ENCODE data around the gene FSCN2.

Gene FSCN2

DNA sequence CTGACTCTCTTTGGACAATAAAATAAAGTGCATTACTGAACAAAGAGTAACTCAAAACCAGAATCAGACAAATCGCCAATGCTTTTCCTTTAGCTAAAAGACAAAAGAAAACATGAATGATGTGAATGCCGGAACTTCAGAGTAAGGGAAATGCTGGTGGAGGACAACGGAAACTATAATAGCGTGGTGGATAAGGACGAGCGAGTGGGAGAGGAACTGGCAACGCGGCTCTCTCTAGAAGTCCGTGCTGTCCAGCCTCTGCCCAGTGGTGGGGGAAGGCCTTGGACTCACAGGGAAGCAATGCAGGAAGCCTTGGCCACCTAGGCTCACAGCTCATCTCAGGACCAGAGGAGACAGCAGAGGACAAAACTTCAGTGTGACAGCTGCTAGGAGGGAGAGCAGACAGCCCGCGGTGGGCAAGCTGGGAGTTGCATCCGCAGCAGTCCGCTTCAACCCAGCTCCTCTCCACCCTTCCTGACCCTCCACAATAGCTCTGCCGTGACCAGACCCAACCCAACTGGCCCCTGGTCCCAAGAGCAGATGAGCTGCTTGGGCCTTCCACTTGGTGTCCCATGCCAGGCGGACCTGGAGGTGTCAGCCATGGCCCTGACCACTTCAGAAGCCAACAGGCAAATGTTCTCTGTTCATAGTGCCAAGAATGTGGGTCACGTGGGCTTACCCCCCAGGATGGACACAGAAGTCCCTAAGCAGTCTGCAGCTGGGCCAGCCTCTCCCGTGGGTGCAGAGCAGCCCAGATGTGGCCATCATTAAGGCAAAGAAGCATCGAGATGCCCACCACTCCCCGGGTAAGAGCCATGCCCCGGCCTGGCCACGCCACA lies 29.3 kb downstream of the FSCN2 start:
- H3K4me1 ChIP-seq (ENCODE audit: control insufficient read depth in 1 of 2, insufficient read depth in 2 of 2, low read length in 2 of 2), result peaks cover 32 to 45% of the 10 kb centered on the region in 2 donors
- no peak overlapping the region for H3K27ac ChIP-seq (ENCODE audit: low read depth, low read length)
- no peaks in the 10 kb centered on the region for H3K27me3 ChIP-seq (ENCODE audit: control insufficient read depth in 1 of 2, insufficient read depth in 2 of 2, low read length in 2 of 2)
- no peaks in the 10 kb centered on the region for H3K9me3 ChIP-seq (ENCODE audit: control insufficient read depth in 1 of 2, low read length in 2 of 2)
- H3K36me3 ChIP-seq (ENCODE audit: control insufficient read depth in 1 of 2, insufficient read depth in 2 of 2, low read length in 2 of 2), result peaks cover 13 to 43% of the 10 kb centered on the region in 2 donors
- peak overlapping the region in 1 of 2 donors; percentile 2 for H3K9ac ChIP-seq (ENCODE audit: low read depth in 1 of 2, low read length in 2 of 2)
- no peak overlapping the region for H3K4me3 ChIP-seq (ENCODE audit: low read depth in 1 of 2, low read length in 2 of 2)

DNA sequence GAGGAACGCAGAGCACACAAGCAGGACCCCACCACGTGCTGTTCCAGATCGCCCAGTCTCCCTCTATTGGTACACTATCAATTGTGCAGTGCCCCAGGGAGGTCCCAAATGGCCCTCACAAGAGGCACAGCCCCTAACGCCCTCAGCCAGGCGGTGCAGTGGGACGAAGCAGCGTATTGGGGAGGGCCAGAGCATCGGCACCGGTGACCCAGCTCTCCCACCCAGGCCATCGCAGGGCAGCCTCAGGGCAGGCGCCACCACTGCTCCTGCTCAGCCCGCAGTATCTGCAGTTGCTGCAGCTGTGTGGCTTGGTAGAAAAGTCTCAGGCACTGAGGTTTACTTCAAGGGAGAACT lies 29.9 kb downstream of the FSCN2 start:
- H3K36me3 ChIP-seq (ENCODE audit: control insufficient read depth in 1 of 2, insufficient read depth in 2 of 2, low read length in 2 of 2), result peaks cover 15 to 46% of the 10 kb centered on the region in 2 donors
- no peak overlapping the region for H3K27ac ChIP-seq (ENCODE audit: low read depth, low read length)
- no peak overlapping the region for H3K4me3 ChIP-seq (ENCODE audit: low read depth in 1 of 2, low read length in 2 of 2)
- H3K4me1 ChIP-seq (ENCODE audit: control insufficient read depth in 1 of 2, insufficient read depth in 2 of 2, low read length in 2 of 2), result peaks cover 31 to 40% of the 10 kb centered on the region in 2 donors
- H3K9ac ChIP-seq (ENCODE audit: low read depth in 1 of 2, low read length in 2 of 2), result no peak overlapping the region
- no peaks in the 10 kb centered on the region for H3K9me3 ChIP-seq (ENCODE audit: control insufficient read depth in 1 of 2, low read length in 2 of 2)
- H3K27me3 ChIP-seq (ENCODE audit: control insufficient read depth in 1 of 2, insufficient read depth in 2 of 2, low read length in 2 of 2), result no peaks in the 10 kb centered on the region

DNA sequence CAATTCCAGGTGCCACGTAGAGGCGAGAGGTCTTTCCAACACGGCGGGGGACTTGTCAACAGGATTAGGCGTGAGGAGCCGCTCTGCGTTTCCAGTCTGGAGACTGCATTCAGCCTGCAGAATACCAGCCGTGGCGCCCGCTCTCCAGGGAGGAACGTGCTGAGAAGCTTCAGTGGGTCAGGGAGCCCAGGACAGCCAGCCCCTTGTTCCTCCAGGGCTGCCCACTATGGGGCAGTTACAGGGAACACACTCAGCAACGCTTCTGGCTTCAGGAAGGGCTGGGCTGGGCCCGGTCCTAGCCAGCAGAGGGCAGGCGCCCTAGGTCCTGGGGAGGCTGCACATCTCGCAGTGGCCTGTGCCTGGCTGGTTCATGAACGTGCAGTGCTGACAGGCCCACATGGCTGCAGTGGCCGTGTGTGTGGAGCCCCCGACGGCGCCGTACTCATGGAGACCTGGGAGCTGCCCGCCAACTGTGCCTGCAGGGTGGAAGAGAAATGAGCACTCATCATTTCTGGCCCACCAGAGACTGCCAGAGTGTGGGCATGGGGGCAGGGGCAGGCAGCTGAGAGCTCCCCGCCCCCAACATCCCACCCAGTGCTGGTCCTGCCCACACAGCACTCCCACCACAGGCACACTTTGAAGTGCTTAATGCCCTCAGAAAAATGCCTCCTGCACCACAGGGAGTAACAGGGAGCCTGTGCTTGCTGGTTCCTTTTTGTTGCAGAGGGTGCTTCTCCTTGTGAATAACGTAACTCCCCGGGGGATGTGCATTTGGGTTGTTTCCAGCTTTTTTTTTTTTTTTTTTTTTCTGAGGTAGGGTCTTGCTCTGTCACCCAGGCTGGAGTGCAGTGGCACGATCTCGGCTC lies 31.0 kb downstream of the FSCN2 start:
- Histone ChIP-seq H3K27ac (ENCODE audit: low read depth, low read length) (no peak overlapping the region), H3K9ac (ENCODE audit: low read depth in 1 of 2, low read length in 2 of 2) (no peak overlapping the region), H3K4me1 (ENCODE audit: control insufficient read depth in 1 of 2, insufficient read depth in 2 of 2, low read length in 2 of 2) (peaks cover 21 to 29% of the 10 kb centered on the region in 2 donors), H3K27me3 (ENCODE audit: control insufficient read depth in 1 of 2, insufficient read depth in 2 of 2, low read length in 2 of 2) (no peaks in the 10 kb centered on the region), H3K36me3 (ENCODE audit: control insufficient read depth in 1 of 2, insufficient read depth in 2 of 2, low read length in 2 of 2) (peaks cover 15 to 56% of the 10 kb centered on the region in 2 donors), H3K4me3 (ENCODE audit: low read depth in 1 of 2, low read length in 2 of 2) (no peak overlapping the region), H3K9me3 (ENCODE audit: control insufficient read depth in 1 of 2, low read length in 2 of 2) (no peaks in the 10 kb centered on the region)

DNA sequence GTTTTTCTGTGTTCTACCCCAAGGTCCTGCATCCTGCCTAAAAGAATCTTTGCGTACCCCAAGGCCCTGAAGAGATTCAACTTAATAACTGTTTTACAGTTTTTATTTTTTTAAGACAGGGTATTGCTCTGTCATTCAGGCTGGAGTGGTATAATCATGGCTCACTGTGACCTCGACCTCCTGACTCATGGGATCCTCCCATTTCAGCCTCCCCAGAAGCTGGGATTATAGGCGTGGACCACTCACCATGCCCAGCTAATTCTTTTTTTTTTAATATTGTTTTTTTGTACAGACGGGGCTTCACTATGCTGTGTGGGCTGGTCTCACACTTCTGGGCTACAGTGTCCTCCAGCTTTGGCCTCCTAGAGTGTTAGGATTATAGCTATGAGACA lies 33.3 kb downstream of the FSCN2 start:
- Histone ChIP-seq H3K9me3 (ENCODE audit: control insufficient read depth in 1 of 2, low read length in 2 of 2) (no peaks in the 10 kb centered on the region), H3K4me1 (ENCODE audit: control insufficient read depth in 1 of 2, insufficient read depth in 2 of 2, low read length in 2 of 2) (peaks cover 18 to 27% of the 10 kb centered on the region in 2 donors), H3K27me3 (ENCODE audit: control insufficient read depth in 1 of 2, insufficient read depth in 2 of 2, low read length in 2 of 2) (no peaks in the 10 kb centered on the region), H3K9ac (ENCODE audit: low read depth in 1 of 2, low read length in 2 of 2) (no peak overlapping the region), H3K36me3 (ENCODE audit: control insufficient read depth in 1 of 2, insufficient read depth in 2 of 2, low read length in 2 of 2) (peaks cover 15 to 75% of the 10 kb centered on the region in 2 donors), H3K4me3 (ENCODE audit: low read depth in 1 of 2, low read length in 2 of 2) (no peak overlapping the region), H3K27ac (ENCODE audit: low read depth, low read length) (no peak overlapping the region)

DNA sequence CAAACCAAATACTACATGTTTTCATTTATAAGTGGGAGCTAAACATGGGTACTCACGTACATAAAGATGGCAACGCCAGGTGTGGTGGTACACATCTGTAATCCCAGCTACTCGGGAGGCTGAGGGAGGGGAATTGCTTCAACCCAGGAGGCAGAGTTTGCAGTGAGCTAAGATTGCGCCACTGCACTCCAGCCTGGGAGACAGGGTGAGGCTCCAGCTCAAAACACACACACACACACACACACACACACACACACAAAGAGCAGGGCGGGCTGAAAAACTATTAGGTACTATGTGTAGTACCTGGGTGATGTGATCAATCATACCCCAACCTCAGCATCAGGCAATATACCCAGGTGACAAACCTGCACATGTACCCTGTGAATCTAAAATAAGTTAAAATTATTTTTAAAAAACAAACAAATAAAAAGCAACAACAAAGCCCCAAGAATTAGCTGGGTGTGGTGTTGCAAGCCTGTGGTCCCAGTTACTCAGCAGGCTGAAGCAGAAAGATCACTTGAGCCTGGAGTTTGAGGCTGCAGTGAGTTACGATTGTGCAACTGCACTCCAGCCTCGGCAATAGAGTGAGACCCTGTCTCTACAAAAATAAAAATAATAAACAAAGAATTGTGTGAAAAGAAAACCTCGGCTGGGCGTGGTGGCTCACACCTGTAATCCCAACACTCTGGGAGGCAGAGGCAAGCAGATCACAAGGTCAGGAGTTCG lies 35.8 kb downstream of the FSCN2 start:
- no peaks in the 10 kb centered on the region for H3K27me3 ChIP-seq (ENCODE audit: control insufficient read depth in 1 of 2, insufficient read depth in 2 of 2, low read length in 2 of 2)
- H3K4me3 ChIP-seq (ENCODE audit: low read depth in 1 of 2, low read length in 2 of 2), result no peak overlapping the region
- H3K36me3 ChIP-seq (ENCODE audit: control insufficient read depth in 1 of 2, insufficient read depth in 2 of 2, low read length in 2 of 2), result peaks cover 18 to 70% of the 10 kb centered on the region in 2 donors
- no peak overlapping the region for H3K27ac ChIP-seq (ENCODE audit: low read depth, low read length)
- no peaks in the 10 kb centered on the region for H3K9me3 ChIP-seq (ENCODE audit: control insufficient read depth in 1 of 2, low read length in 2 of 2)
- peaks cover 15 to 27% of the 10 kb centered on the region in 2 donors for H3K4me1 ChIP-seq (ENCODE audit: control insufficient read depth in 1 of 2, insufficient read depth in 2 of 2, low read length in 2 of 2)
- no peak overlapping the region for H3K9ac ChIP-seq (ENCODE audit: low read depth in 1 of 2, low read length in 2 of 2)

DNA sequence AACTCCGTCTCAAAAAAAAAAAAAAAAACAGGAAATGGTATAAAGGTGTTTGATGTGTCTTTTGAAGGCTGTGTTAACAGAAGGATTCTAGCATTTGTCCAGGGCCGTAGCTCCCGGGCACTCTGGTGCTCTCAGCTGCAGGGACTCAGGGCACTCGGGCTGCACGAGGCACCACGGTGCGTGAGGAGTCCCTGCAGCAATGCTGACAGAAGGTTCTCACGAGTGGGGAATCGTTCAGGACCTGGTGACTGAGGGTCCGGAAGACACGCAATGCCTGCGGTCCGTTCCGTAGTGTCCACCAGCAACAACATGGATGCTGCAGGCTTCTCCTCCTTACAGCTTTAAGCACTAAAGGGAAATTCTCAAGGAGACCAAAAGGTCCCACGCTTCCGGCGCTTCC lies 36.6 kb downstream of the FSCN2 start:
- H3K4me1 ChIP-seq (ENCODE audit: control insufficient read depth in 1 of 2, insufficient read depth in 2 of 2, low read length in 2 of 2), result peaks cover 15 to 27% of the 10 kb centered on the region in 2 donors
- no peaks in the 10 kb centered on the region for H3K27me3 ChIP-seq (ENCODE audit: control insufficient read depth in 1 of 2, insufficient read depth in 2 of 2, low read length in 2 of 2)
- no peak overlapping the region for H3K4me3 ChIP-seq (ENCODE audit: low read depth in 1 of 2, low read length in 2 of 2)
- no peak overlapping the region for H3K9ac ChIP-seq (ENCODE audit: low read depth in 1 of 2, low read length in 2 of 2)
- peaks cover 25 to 72% of the 10 kb centered on the region in 2 donors for H3K36me3 ChIP-seq (ENCODE audit: control insufficient read depth in 1 of 2, insufficient read depth in 2 of 2, low read length in 2 of 2)
- no peak overlapping the region for H3K27ac ChIP-seq (ENCODE audit: low read depth, low read length)
- no peaks in the 10 kb centered on the region for H3K9me3 ChIP-seq (ENCODE audit: control insufficient read depth in 1 of 2, low read length in 2 of 2)

DNA sequence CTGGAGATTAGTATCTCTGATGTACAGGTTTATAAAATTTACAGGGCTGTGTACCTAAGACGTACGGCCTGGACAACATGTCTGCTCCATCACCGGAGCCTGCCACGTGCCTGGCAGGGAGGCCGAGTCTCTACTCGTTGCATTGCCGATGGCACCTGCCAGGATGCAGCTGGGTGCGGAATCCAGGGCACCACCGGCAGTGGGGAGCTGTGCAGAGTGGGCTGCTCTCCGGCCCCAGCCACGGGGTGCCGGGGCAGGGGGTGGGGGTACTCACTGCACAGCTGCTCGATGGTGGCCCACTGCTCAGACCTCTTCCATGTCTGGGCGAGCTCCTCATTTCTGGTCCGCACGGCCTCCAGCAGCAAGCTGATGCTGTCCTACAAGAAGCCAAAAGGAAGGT lies 37.1 kb downstream of the FSCN2 start:
- Histone ChIP-seq H3K36me3 (ENCODE audit: control insufficient read depth in 1 of 2, insufficient read depth in 2 of 2, low read length in 2 of 2) (peaks cover 30 to 77% of the 10 kb centered on the region in 2 donors), H3K27ac (ENCODE audit: low read depth, low read length) (no peak overlapping the region), H3K4me1 (ENCODE audit: control insufficient read depth in 1 of 2, insufficient read depth in 2 of 2, low read length in 2 of 2) (peaks cover 15 to 27% of the 10 kb centered on the region in 2 donors)

DNA sequence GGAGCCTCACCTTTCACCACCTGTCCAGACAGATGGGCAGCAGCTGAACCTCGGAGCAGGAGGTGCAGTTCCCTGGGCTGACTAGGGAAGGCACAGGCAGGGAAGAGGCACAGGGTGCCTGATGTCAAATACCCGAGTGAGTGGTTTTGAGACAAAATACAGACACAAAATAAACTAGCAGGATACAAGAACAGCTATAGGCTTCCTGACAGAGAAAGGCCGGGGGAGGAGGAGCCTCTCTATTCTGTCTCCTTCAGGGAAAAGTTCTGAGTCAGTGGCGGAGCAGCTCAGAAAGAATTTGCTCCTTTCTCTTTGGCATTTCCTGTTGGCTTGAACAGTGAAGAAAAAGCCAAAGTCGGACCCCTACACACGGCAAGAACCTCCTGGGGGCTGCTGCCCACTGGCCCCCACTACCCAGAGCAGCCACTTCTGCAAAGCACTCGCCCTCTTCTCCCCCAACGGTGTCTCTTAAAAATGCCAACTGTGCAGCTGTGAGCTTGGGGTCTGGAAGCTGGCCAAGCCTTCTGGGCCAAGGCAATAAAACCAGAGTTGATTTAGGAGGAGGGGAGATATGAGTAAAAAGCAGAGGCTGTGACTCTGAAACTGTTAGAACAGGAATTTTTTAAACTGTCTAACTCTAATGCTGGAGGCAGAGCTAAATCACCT lies 38.4 kb downstream of the FSCN2 start:
- H3K9me3 ChIP-seq (ENCODE audit: control insufficient read depth in 1 of 2, low read length in 2 of 2), result no peaks in the 10 kb centered on the region
- peaks cover 40 to 85% of the 10 kb centered on the region in 2 donors for H3K36me3 ChIP-seq (ENCODE audit: control insufficient read depth in 1 of 2, insufficient read depth in 2 of 2, low read length in 2 of 2)
- H3K4me1 ChIP-seq (ENCODE audit: control insufficient read depth in 1 of 2, insufficient read depth in 2 of 2, low read length in 2 of 2), result peaks cover 15 to 27% of the 10 kb centered on the region in 2 donors
- peak overlapping the region in 1 of 2 donors; percentile 40 for H3K9ac ChIP-seq (ENCODE audit: low read depth in 1 of 2, low read length in 2 of 2)
- peak overlapping the region in 1 of 2 donors; percentile 29 for H3K4me3 ChIP-seq (ENCODE audit: low read depth in 1 of 2, low read length in 2 of 2)
- H3K27me3 ChIP-seq (ENCODE audit: control insufficient read depth in 1 of 2, insufficient read depth in 2 of 2, low read length in 2 of 2), result no peaks in the 10 kb centered on the region
- peak overlapping the region; percentile 63 for H3K27ac ChIP-seq (ENCODE audit: low read depth, low read length)

More for the DNA sequence above, 37.1 kb downstream of the FSCN2 start:
- Histone ChIP-seq H3K4me3 (ENCODE audit: low read depth in 1 of 2, low read length in 2 of 2) (no peak overlapping the region), H3K9ac (ENCODE audit: low read depth in 1 of 2, low read length in 2 of 2) (no peak overlapping the region), H3K9me3 (ENCODE audit: control insufficient read depth in 1 of 2, low read length in 2 of 2) (no peaks in the 10 kb centered on the region), H3K27me3 (ENCODE audit: control insufficient read depth in 1 of 2, insufficient read depth in 2 of 2, low read length in 2 of 2) (no peaks in the 10 kb centered on the region)

DNA sequence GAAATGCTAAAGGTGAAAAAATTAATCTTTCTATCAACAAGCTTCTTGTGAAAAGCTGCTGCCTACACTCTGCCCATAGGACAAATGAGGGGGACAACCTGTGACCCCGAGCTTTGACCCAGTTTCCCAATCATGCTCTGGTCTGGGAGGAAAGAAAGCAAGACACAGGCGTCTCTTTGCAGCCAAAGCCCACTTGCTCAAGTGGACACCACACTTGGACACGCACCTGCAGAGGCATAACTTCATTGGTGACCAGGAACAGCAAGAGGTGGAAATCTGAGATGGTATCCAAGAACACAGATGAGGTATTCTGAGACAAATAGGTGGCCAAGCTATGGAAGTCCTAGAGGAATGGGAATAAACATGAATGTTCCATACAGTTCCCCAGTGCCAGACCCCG lies 39.0 kb downstream of the FSCN2 start:
- peaks cover 43 to 87% of the 10 kb centered on the region in 2 donors for H3K36me3 ChIP-seq (ENCODE audit: control insufficient read depth in 1 of 2, insufficient read depth in 2 of 2, low read length in 2 of 2)
- no peak overlapping the region for H3K9ac ChIP-seq (ENCODE audit: low read depth in 1 of 2, low read length in 2 of 2)
- H3K27ac ChIP-seq (ENCODE audit: low read depth, low read length), result no peak overlapping the region
- H3K9me3 ChIP-seq (ENCODE audit: control insufficient read depth in 1 of 2, low read length in 2 of 2), result no peaks in the 10 kb centered on the region
- no peaks in the 10 kb centered on the region for H3K27me3 ChIP-seq (ENCODE audit: control insufficient read depth in 1 of 2, insufficient read depth in 2 of 2, low read length in 2 of 2)
- peak overlapping the region in 1 of 2 donors; percentile 29 for H3K4me3 ChIP-seq (ENCODE audit: low read depth in 1 of 2, low read length in 2 of 2)
- peaks cover 15 to 27% of the 10 kb centered on the region in 2 donors for H3K4me1 ChIP-seq (ENCODE audit: control insufficient read depth in 1 of 2, insufficient read depth in 2 of 2, low read length in 2 of 2)

Data from duodenal mucosa (tissue), 2 donors.